HG02588 (cell line): Measurements from ENCODE around the gene MAP4K3.
A peak's percentile ranks its signal among the peaks of the same experiment; 100 is the strongest.
"Not testable (repeated sequence)": the region's sequence is repeated elsewhere in the genome, so short reads cannot be mapped to it uniquely, and the experiment has no call there.

Experiments used
- ATAC-seq: cut with Tn5 transposase; IDR thresholded peaks from one replicate; pipeline ENCODE4 v1.9.1; 2021; ENCODE audit warnings: mild to moderate bottlenecking, moderate library complexity; ENCODE audit not compliant: unreplicated experiment

MAP4K3 gene

GRCh38 chr2:39378968-39379367, 58.1 kb downstream of the MAP4K3 start:
- ATAC-seq = no peak

DNA sequence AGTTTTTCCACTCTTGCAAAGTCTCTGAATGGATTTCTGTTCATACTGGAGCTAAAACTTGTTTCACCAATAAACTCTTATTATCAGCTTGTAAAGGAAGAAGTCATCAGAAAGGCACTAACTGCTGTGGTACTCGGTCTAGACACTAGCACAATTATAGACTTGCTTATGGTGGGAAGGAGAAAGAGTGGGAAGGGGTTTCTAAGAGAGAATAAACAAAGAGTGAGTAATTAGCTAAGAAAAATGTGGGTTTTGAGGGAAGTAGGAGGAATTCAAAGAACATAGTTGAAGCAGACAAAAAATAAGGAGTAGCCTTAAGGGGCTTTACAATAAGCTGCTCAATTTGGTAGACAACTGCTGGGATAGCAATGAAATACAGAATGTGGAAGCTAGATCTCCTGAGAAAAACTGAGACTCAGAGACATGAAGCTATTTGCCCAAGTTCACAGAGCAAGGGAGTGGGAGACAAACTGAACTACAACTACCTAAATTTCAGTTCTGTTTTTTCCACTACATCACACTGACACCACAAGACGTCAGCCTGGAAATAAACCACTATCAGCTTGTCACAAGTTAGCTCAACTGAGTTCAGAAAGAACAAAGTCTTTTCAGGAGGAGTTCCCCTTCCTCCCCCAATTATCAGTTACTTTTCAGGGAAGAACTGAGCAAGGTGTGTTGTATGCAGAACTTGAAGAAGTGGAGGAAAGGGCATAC, 59.7 kb downstream of the MAP4K3 start:
- peak; percentile 68 for ATAC-seq

GRCh38 chr2:39375917-39376316, 61.2 kb downstream of the MAP4K3 start:
- ATAC-seq = no peak

DNA sequence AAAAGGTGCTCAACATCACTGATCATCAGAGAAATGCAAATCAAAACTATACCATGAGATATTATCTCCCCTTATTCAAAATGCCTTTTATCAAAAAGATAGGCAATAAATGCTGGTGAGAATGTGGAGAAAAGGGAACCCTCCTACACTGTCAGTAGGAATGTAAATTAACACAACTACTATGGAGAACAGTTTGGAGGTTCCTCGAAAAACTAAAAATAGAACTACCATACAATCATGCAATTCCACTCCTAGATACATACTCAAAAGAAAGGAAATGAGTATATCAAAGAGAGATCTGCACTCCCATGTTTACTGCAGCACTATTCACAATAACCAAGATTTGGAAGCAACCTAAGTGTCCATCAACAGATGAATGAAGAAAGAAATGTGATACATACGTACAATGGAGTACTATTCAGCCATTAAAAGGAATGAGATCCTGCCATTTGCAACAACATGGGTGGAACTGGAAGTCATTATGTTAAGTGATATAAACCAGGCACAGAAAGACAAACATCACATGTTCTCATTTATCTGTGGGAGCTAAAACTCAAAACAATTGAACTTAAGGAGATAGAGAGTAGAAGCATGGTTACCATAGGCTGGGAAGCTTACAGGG, 63.8 kb downstream of the MAP4K3 start:
- ATAC-seq = no peak

GRCh38 chr2:39370101-39370500, 67.0 kb downstream of the MAP4K3 start:
- no peak for ATAC-seq

- no peak for ATAC-seq
Measured at GRCh38 chr2:39368846-39369245, 68.2 kb downstream of the MAP4K3 start.

GRCh38 chr2:39368376-39368775, 68.7 kb downstream of the MAP4K3 start:
- no peak for ATAC-seq

DNA sequence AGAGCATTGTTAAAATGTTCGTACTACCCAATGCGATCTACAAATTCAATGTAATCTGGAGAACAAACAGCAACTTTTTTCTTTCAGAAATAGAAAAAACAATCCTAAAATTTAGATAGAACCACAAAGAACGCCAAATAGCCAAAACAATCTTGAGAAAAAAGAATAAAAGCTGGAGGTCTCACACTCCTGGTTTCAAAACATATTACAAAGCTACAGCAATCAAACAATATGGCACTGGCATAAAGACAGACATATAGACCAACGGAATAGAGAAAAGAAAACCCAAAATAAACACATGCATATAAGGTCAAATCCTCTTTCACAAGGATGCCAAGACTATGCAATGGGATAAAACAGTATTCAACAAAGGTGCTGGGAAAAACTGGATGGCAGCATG, 74.5 kb downstream of the MAP4K3 start:
- ATAC-seq = no peak

GRCh38 chr2:39361511-39361910, 75.6 kb downstream of the MAP4K3 start:
- no peak for ATAC-seq

- ATAC-seq = not testable (repeated sequence)
Measured at GRCh38 chr2:39360342-39360741, 76.7 kb downstream of the MAP4K3 start.

GRCh38 chr2:39359453-39360038, 77.5 kb downstream of the MAP4K3 start:
- ATAC-seq = no peak

DNA sequence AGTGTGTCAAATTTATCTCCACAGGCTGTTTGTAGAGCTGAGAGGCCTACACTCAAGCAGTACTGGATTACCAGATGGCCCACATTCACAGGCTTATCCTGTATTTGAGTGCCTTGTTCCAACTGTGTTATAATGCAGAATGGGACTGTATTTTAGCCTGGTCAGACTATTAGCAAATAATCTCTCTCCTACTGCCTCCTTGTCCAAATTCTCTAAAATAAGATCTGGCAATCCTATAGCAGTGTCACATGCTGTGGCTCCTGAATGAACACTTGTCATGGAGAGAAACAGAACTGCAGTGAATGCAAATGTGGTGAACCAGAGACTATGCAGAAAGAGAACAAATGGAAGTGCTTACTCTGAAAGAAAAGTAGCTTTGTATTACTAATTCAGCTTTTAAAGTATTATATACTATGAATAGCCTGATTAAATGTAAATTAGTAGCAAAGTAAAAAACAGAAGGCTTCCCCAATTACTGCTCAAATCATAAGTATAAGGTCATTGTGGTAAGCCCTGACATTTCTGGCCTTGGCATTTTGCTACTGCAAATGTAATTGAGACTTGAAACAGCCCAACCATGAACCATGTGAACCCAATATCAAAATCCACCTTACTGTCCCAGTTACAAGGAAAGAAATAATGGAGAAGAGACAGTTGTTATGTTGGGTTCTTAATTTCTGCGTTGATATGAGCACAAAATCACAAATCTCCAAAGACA, 80.0 kb downstream of the MAP4K3 start:
- no peak for ATAC-seq

DNA sequence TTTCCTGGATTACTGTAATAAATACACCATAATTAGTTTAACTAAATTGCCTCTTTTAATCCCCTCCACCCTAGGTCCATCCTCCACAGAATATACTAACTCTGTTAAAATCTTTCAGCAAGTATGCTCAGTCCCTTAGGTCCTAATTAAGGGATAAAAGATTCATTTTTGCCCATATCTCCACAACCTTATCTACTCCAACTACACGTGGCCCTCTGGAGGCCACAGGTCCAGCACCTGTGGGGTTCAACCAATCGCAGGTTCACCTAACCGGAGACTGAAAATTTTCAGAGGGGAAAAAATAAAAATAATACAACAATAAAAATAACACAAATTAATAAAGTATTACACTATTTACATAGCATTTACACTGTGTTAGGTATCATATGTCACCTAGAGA, 86.4 kb downstream of the MAP4K3 start:
- ATAC-seq = no peak

GRCh38 chr2:39338502-39338901, 98.6 kb downstream of the MAP4K3 start:
- no peak for ATAC-seq

DNA sequence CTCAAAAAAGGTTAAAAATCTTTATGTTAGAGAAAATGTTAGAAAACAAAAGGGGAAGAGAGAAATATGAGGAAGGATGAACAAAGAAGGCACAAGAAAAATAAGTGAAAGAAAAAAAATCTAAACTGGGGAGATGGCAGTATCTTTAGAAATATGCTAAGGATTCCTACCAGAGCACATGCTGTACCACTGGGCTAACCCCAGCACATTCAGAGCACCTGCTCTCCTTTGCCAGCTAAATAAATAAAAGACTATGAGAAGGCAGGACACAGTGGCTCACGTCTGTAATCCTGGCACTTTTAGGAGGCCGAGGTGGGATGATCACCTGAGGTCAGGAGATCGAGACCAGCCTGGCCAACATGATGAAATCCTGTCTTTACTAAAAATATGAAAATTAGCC, 101.2 kb downstream of the MAP4K3 start:
- no peak for ATAC-seq

DNA sequence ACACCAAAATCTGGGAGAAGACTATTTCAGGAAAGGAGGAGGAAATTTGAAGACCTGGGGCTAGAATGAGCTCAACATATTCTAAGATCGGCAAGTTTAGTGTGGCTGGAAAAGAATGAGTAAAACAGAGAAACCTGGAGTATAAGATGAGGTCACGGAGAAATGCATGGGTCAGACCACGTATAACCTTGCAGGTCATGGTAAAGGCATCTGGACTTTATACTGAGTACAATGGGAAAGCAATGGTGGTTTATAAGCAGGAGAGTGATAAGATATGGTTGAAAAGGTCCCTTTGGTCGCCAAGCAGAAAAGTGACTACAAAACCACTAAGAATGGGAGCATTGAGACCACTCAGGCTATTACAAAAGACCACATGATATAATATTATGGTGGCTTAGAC, 102.1 kb downstream of the MAP4K3 start:
- ATAC-seq = no peak

DNA sequence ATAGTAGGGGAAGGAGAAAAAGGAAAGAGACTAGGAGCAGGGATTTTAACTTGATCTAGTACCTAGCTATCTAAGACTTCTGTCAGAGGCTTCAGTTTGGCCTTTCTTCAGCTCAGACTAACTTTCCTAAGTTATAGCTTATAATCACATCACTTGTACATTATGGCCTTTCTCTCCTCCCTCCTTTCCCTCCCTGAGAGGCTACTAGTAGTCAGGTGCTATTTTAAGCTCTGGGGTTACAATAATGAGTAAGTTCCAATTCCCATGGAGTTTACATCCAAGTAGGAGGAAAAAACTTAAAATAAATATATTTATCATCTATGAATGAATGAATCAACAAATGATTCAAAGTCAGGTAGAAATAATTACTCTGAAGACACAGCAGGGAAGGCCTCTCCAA, 102.6 kb downstream of the MAP4K3 start:
- no peak for ATAC-seq

GRCh38 chr2:39326644-39327043, 110.4 kb downstream of the MAP4K3 start:
- no peak for ATAC-seq

- no peak for ATAC-seq
Measured at GRCh38 chr2:39325966-39326365, 111.1 kb downstream of the MAP4K3 start.

DNA sequence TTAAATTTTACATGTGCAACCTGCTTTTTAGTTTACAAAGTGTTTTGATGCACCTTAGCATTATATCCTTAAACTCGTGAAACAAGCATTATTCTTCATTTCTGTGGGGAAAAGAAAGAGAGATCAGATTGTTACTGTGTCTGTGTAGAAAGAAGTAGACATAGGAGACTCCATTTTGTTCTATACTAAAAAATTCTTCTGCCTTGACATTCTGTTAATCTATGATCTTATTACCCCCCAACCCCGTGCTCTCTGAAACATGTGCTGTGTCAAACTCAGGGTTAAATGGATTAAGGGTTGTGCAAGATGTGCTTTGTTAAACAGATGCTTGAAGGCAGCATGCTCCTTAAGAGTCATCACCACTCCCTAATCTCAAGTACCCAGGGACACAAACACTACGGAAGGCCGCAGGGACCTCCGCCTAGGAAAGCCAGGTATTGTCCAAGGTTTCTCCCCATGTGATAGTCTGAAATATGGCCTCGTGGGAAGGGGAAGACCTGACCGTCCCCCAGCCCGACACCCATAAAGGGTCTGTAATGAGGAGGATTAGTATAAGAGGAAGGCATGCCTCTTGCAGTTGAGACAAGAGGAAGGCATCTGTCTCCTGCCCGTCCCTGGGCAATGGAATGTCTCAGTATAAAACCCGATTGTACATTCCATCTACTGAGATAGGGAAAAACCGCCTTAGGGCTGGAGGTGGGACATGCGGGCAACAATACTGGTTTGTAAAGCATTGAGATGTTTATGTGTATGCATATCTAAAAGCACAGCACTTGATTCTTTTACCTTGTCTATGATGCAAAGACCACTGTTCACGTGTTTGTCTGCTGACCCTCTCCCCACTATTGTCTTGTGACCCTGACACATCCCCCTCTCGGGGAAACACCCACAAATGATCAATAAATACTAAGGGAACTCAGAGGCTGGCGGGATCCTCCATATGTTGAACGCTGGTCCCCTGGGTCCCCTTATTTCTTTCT, 115.7 kb downstream of the MAP4K3 start:
- not testable (repeated sequence) for ATAC-seq

DNA sequence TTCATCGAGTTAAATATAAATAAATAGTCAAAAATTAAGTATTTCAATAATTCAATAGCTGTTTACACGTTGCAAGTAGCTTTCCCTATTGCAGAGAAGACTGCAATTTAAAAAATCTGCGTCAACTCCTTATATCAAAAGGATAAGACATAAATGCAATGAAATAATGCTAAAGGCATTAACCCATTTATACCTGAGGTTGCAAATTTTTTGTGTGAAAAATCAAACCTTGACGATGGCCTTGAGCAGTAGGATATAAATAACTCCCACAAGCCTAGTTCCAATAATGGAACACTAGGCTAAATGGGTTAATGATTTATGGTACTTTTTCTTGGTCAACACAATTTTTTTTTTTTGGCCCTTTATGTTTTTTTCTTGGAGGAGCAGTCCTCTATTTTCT, 116.9 kb downstream of the MAP4K3 start:
- ATAC-seq = no peak
